PFSK-1 (cell line): Measurements from ENCODE around the gene ENPEP.

Source experiments
- FOXP2 ChIP-seq: optimal IDR thresholded peaks from 2 replicates; pipeline ENCODE3; 2011; ENCODE audit warnings: borderline replicate concordance, control low read depth, inconsistent platforms; ENCODE audit not compliant: insufficient read depth; ENCODE audit errors: extremely low read length, extremely low read depth
- POLR2AphosphoS5 ChIP-seq: IDR thresholded peaks from 2 replicates; pipeline ENCODE4 v1.6.1; 2012; ENCODE audit warnings: low read depth, mild to moderate bottlenecking, control low read depth, low read length, moderate library complexity
- REST ChIP-seq, 2 experiments: IDR thresholded peaks; 2 replicates each; pipeline versions ENCODE4 v1.6.1 to v1.8.0; 2011 to 2012; ENCODE audit warnings: low read depth in 2 of 2, low read length in 2 of 2, control low read depth in 1 of 2, inconsistent platforms in 1 of 2, mild to moderate bottlenecking in 1 of 2, moderate library complexity in 1 of 2; ENCODE audit not compliant: insufficient read depth in 1 of 2
- SIN3A ChIP-seq: IDR thresholded peaks from 2 replicates; pipeline ENCODE4 v1.6.1; 2012; ENCODE audit warnings: mild to moderate bottlenecking, low read length, moderate library complexity, borderline replicate concordance; ENCODE audit not compliant: insufficient read depth
- TAF1 ChIP-seq: IDR thresholded peaks from 2 replicates; pipeline ENCODE4 v1.6.1; 2012; ENCODE audit warnings: low read length, control low read depth, borderline replicate concordance; ENCODE audit not compliant: insufficient read depth

Gene ENPEP

GRCh38 chr4:110508827-110509710 lies 33.1 kb downstream of the ENPEP start:
- TF ChIP-seq FOXP2 (no peak), SIN3A (no peak), TAF1 (no peak), POLR2AphosphoS5 (no peak), REST (IDR thresholded peaks at IDR 0.05; ENCODE audit: insufficient read depth in 1 of 2, low read depth in 2 of 2, low read length in 2 of 2) (no peak)

- TF ChIP-seq POLR2AphosphoS5 (no peak), SIN3A (no peak), FOXP2 (no peak), TAF1 (no peak), REST (IDR thresholded peaks at IDR 0.05; ENCODE audit: insufficient read depth in 1 of 2, low read depth in 2 of 2, low read length in 2 of 2) (no peak)
Measured at GRCh38 chr4:110510277-110510676, 34.3 kb downstream of the ENPEP start.

- no peak for TF ChIP-seq REST (IDR thresholded peaks at IDR 0.05; ENCODE audit: insufficient read depth in 1 of 2, low read depth in 2 of 2, low read length in 2 of 2)
Measured at GRCh38 chr4:110510955-110511544, 35.1 kb downstream of the ENPEP start.

- TF ChIP-seq TAF1 (no peak), SIN3A (no peak), REST (IDR thresholded peaks at IDR 0.05; ENCODE audit: insufficient read depth in 1 of 2, low read depth in 2 of 2, low read length in 2 of 2) (no peak), POLR2AphosphoS5 (no peak), FOXP2 (no peak)
Measured at GRCh38 chr4:110512901-110513300, 36.9 kb downstream of the ENPEP start.

- TF ChIP-seq TAF1 (no peak), SIN3A (no peak), FOXP2 (no peak), REST (IDR thresholded peaks at IDR 0.05; ENCODE audit: insufficient read depth in 1 of 2, low read depth in 2 of 2, low read length in 2 of 2) (no peak), POLR2AphosphoS5 (no peak)
Measured at GRCh38 chr4:110514889-110515479, 39.0 kb downstream of the ENPEP start.
